Activated B cell treated with CpG ODN at 0.5 μM for 24 hours (primary cell): ENCODE results near the gene TPRX1. TPM values are rescaled to one million over a fixed set of nuclear protein-coding genes. Genes with fewer than 3 reads are reported as not detected.
"Not testable (repeated sequence)": the region's sequence is repeated elsewhere in the genome, so short reads cannot be mapped to it uniquely, and the experiment has no call there.

Experiments
- ATAC-seq: fragments of 200-7000 bp; cut with Tn5 transposase; one replicate; pipeline ENCODE4 v1.10.0; 2021; ENCODE audit warnings: low read depth, mild to moderate bottlenecking, moderate library complexity
- CTCF ChIA-PET: fragments of 350-600 bp; sonication (Branson Sonifier 250); formaldehyde crosslinking; loops from one replicate; lab custom pipeline; 2021; ENCODE audit warnings: antibody characterized with exemption; lab: Charles Lee
- POLR2A ChIA-PET: fragments of 350-600 bp; sonication (Branson Sonifier 250); formaldehyde crosslinking; loops from one replicate; lab custom pipeline; 2021; ENCODE audit warnings: antibody characterized with exemption; lab: Charles Lee
- DNase-seq: peaks from one replicate; pipeline ENCODE4 v3.0.0; 2022
- H3K27ac Mint-ChIP-seq: one replicate; pipeline ENCODE4 v1.8.0; 2020; ENCODE audit warnings: mixed read lengths
- H3K27me3 Mint-ChIP-seq: one replicate; pipeline ENCODE4 v1.8.0; 2021; ENCODE audit warnings: mixed read lengths
- H3K36me3 Mint-ChIP-seq: one replicate; pipeline ENCODE4 v1.8.0; 2021; ENCODE audit warnings: low read depth, mixed read lengths
- H3K4me1 Mint-ChIP-seq: one replicate; pipeline ENCODE4 v1.8.0; 2021; ENCODE audit warnings: mixed read lengths
- H3K4me3 Mint-ChIP-seq: one replicate; pipeline ENCODE4 v1.8.0; 2020; ENCODE audit warnings: mild to moderate bottlenecking, mixed read lengths
- H3K9me3 Mint-ChIP-seq: one replicate; pipeline ENCODE4 v1.8.0; 2020; ENCODE audit warnings: mixed read lengths
- intact Hi-C: fragments of 100-400 bp; cut with micrococcal nuclease; formaldehyde crosslinking; loops from one replicate; pipeline ENCODE4 v1.15.1; 2024
- total RNA-seq: library from RNA; stranded (reverse); gene quantifications from 2 replicates; pipeline ENCODE4 v1.2.3, GENCODE V29; 2022
- TF ChIP-seq, protein P1 (sequence below): fragments of 200-600 bp; IDR thresholded peaks from one replicate; pipeline ENCODE4 v1.8.0; 2022; ENCODE audit warnings: antibody characterized with exemption, mild to moderate bottlenecking

TPRX1 gene
- total RNA-seq, 1 donor from 2014 or later, result not detected

- H3K4me3 Mint-ChIP-seq, result no peak overlapping the region
- no peaks in the 10 kb centered on the region for H3K27me3 Mint-ChIP-seq
- CTCF ChIA-PET, result no interaction called here
- H3K9me3 Mint-ChIP-seq, result no peaks in the 10 kb centered on the region
- TF ChIP-seq, protein P1, sequence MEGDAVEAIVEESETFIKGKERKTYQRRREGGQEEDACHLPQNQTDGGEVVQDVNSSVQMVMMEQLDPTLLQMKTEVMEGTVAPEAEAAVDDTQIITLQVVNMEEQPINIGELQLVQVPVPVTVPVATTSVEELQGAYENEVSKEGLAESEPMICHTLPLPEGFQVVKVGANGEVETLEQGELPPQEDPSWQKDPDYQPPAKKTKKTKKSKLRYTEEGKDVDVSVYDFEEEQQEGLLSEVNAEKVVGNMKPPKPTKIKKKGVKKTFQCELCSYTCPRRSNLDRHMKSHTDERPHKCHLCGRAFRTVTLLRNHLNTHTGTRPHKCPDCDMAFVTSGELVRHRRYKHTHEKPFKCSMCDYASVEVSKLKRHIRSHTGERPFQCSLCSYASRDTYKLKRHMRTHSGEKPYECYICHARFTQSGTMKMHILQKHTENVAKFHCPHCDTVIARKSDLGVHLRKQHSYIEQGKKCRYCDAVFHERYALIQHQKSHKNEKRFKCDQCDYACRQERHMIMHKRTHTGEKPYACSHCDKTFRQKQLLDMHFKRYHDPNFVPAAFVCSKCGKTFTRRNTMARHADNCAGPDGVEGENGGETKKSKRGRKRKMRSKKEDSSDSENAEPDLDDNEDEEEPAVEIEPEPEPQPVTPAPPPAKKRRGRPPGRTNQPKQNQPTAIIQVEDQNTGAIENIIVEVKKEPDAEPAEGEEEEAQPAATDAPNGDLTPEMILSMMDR, result no peak
- no peak for DNase-seq
- H3K4me1 Mint-ChIP-seq, result peaks cover 17% of the 10 kb centered on the region
- no peak for ATAC-seq
- no peak overlapping the region for H3K27ac Mint-ChIP-seq
- peaks cover 8% of the 10 kb centered on the region for H3K36me3 Mint-ChIP-seq
- POLR2A ChIA-PET, result no interaction called here
- intact Hi-C loops, result no loop called here
Measured at GRCh38 chr19:47776568-47776967, 27.8 kb downstream of the TPRX1 start.

- H3K4me1 Mint-ChIP-seq, H3K27me3 Mint-ChIP-seq, H3K27ac Mint-ChIP-seq, CTCF ChIA-PET, DNase-seq, H3K4me3 Mint-ChIP-seq, ATAC-seq, H3K36me3 Mint-ChIP-seq, intact Hi-C loops, H3K9me3 Mint-ChIP-seq, POLR2A ChIA-PET: not testable (repeated sequence)
Measured at GRCh38 chr19:47771291-47771690, 33.1 kb downstream of the TPRX1 start.

GRCh38 chr19:47769534-47769933, 34.8 kb downstream of the TPRX1 start:
- Mint-ChIP-seq H3K4me1 (no peaks in the 10 kb centered on the region), H3K36me3 (no peaks in the 10 kb centered on the region), H3K4me3 (no peak overlapping the region), H3K27me3 (peaks cover 1% of the 10 kb centered on the region), H3K9me3 (no peaks in the 10 kb centered on the region), H3K27ac (no peak overlapping the region)
- POLR2A ChIA-PET, result no interaction called here
- intact Hi-C loops, result no loop called here
- TF ChIP-seq, protein P1, result no peak
- CTCF ChIA-PET, result no interaction called here
- DNase-seq, result no peak
- ATAC-seq, result no peak

- ATAC-seq, result no peak
- Mint-ChIP-seq H3K27ac (no peak overlapping the region), H3K4me1 (no peaks in the 10 kb centered on the region), H3K27me3 (peaks cover 1% of the 10 kb centered on the region), H3K9me3 (no peaks in the 10 kb centered on the region), H3K36me3 (no peaks in the 10 kb centered on the region), H3K4me3 (no peak overlapping the region)
- ChIA-PET CTCF (no interaction called here), POLR2A (no interaction called here)
- DNase-seq, result no peak
- intact Hi-C loops, result no loop called here
- TF ChIP-seq, protein P1, result no peak
Measured at GRCh38 chr19:47768604-47769003, 35.7 kb downstream of the TPRX1 start.

GRCh38 chr19:47767349-47767748, 37.0 kb downstream of the TPRX1 start:
- no peak for ATAC-seq
- Mint-ChIP-seq H3K4me3 (no peak overlapping the region), H3K9me3 (no peaks in the 10 kb centered on the region), H3K4me1 (no peaks in the 10 kb centered on the region), H3K36me3 (no peaks in the 10 kb centered on the region), H3K27ac (no peak overlapping the region), H3K27me3 (peaks cover 1% of the 10 kb centered on the region)
- intact Hi-C loops, result no loop called here
- ChIA-PET CTCF (interaction anchor here (0.9 to 2.5 kb wide), 2 partner anchors 20 to 22 kb away, joined by 3 to 9 read pairs; no protein-coding TSS in a partner anchor), POLR2A (interaction anchor here (0.6 kb wide), 1 partner anchor 637 kb away, joined by 3 read pairs; no protein-coding TSS in a partner anchor)
- TF ChIP-seq, protein P1, result no peak
- no peak for DNase-seq

GRCh38 chr19:47766670-47767069, 37.7 kb downstream of the TPRX1 start:
- H3K27ac Mint-ChIP-seq, result no peak overlapping the region
- H3K36me3 Mint-ChIP-seq, result no peaks in the 10 kb centered on the region
- peaks cover 1% of the 10 kb centered on the region for H3K27me3 Mint-ChIP-seq
- DNase-seq (no peak), ATAC-seq (no peak)
- no peaks in the 10 kb centered on the region for H3K9me3 Mint-ChIP-seq
- no peaks in the 10 kb centered on the region for H3K4me1 Mint-ChIP-seq
- H3K4me3 Mint-ChIP-seq, result no peak overlapping the region
- ChIA-PET CTCF (interaction anchor here (0.9 to 2.5 kb wide), 2 partner anchors 21 to 23 kb away, joined by 3 to 9 read pairs; no protein-coding TSS in a partner anchor), POLR2A (interaction anchor here (0.6 kb wide), 1 partner anchor 637 kb away, joined by 3 read pairs; no protein-coding TSS in a partner anchor)
- intact Hi-C loops, result loop anchor here (1.0 kb wide), 2 partner anchors 22 to 97 kb away; no protein-coding TSS in a partner anchor
- TF ChIP-seq, protein P1, result no peak
